Heart right ventricle (tissue), 16 donors: ENCODE data around the gene ADK. TPM values are rescaled to one million over a fixed set of nuclear protein-coding genes. Genes with fewer than 3 reads are reported as not detected.
"Not testable (repeated sequence)": the region's sequence is repeated elsewhere in the genome, so short reads cannot be mapped to it uniquely, and the experiment has no call there.

Experiments
- ATAC-seq, 8 donors: fragments of 200-7000 bp; cut with Tn5 transposase; one replicate each; pipeline ENCODE4 v1.9.1; 2020; ENCODE audit warnings: mild to moderate bottlenecking in 8 of 8, moderate library complexity in 8 of 8, moderate number of reproducible peaks in 1 of 8
- DNase-seq, 2 donors: peaks; one replicate each; pipeline ENCODE4 v3.0.0-alpha.2; 2020
- H3K27ac ChIP-seq, 10 donors: fragments of 200-600 bp; sonication (generic) in 2 of 10; one replicate each; pipeline versions ENCODE4 v1.5.0 to v1.8.0; 2020 to 2022; ENCODE audit warnings: mild to moderate bottlenecking in 3 of 10
- H3K27me3 ChIP-seq, 7 donors: fragments of 200-600 bp; one replicate each; pipeline ENCODE4 v1.8.0; 2021 to 2022; ENCODE audit warnings: mild to moderate bottlenecking in 2 of 7
- H3K36me3 ChIP-seq, 9 donors: fragments of 200-600 bp; sonication (generic) in 1 of 9; one replicate each; pipeline versions ENCODE4 v1.5.0 to v1.8.0; 2020 to 2022; ENCODE audit warnings: mild to moderate bottlenecking in 2 of 9
- H3K4me1 ChIP-seq, 9 donors: fragments of 200-600 bp; sonication (generic) in 1 of 9; one replicate each; pipeline versions ENCODE4 v1.5.0 to v1.8.0; 2020 to 2022; ENCODE audit warnings: mild to moderate bottlenecking in 4 of 9
- H3K4me3 ChIP-seq, 10 donors: fragments of 200-600 bp; sonication (generic) in 2 of 10; one replicate each; pipeline versions ENCODE4 v1.5.0 to v1.8.0; 2020 to 2022; ENCODE audit warnings: mild to moderate bottlenecking in 7 of 10, moderate library complexity in 2 of 10
- H3K9me3 ChIP-seq, 11 donors: fragments of 200-600 bp in 10 of 11; sonication (generic) in 2 of 11; one replicate each; pipeline versions ENCODE4 v1.5.0 to v1.8.0; 2013 to 2022; ENCODE audit warnings: mild to moderate bottlenecking in 2 of 11, control low read depth in 1 of 11, moderate library complexity in 1 of 11
- CTCF ChIP-seq, 9 donors: fragments of 200-600 bp; sonication (generic) in 2 of 9; IDR thresholded peaks; one replicate each; pipeline versions ENCODE4 v1.5.0 to v1.8.0; 2021 to 2022; ENCODE audit warnings: antibody characterized with exemption in 9 of 9, mild to moderate bottlenecking in 5 of 9, moderate library complexity in 1 of 9
- WGBS, 2 donors: extraction: QIAGEN DNeasy Blood & Tissue Kit; methylation state at CpG; one replicate each; pipeline ENCODE4 v1.1.7; 2013; ENCODE audit warnings: inconsistent platforms in 1 of 2; 5-methylcytosine and 5-hydroxymethylcytosine counted together
- intact Hi-C, 10 donors: fragments of 100-400 bp; cut with DNase I; formaldehyde crosslinking; loops; one replicate each; pipeline versions ENCODE4 v1.11.1 to v1.14.2; 2022
- polyA plus RNA-seq, 2 donors: library from polyadenylated mRNA; stranded (reverse); fragments of 200-250 nt; gene quantifications; one replicate each; pipeline ENCODE4 v1.2.3, GENCODE V29; 2013
- total RNA-seq, 10 donors: library from RNA; stranded (reverse); fragmentation: NEBNext Ultra II Directional in 3 of 10; extraction: Animal tissue kit (Norgen Biotek cat#: 25700) in 3 of 10; gene quantifications; one replicate each; pipeline versions ENCODE4 v1.2.1 to v1.2.4, GENCODE V29; 2021 to 2023
- donor health status: Arrhythmogenic right ventricular cardiomyopathy.
- donor health status: ischemic (EF 13 %, LVEDD 7.1; RV severe dilation, severe dysfunction).
- donor health status: healthy with polysubstance abuse.
- donor health status: DM: no; HTN: yes; CAD: no.
- donor health status: DM: no; HTN: no; CAD: no.
- donor health status: ischemic (EF 25% LVEDD 6.9; RV normal size, moderate dysfunction).
- donor health status: ischemic (EF 25% LVEDD 5.7; RV mildly dilated, moderate dysfunction).
- donor health status: healthy.
- donor health status: DM: yes; HTN: yes; CAD: no.
- donor health status: Ischemic cardiomyopathy.
- donor health status: ischemic (EF 35%, LVEDD 5.7; RV mildly dilated, moderate dysfunction).
- donor health status: nonischemic (EF 11% LVEDD 7.7; RV severe dilation, severe dysfunction).
- donor health status: DM: yes; HTN: yes; CAD: no.
- donor health status: PGD.
- donor health status: ischemic (EF 29% LVEDD 5.4; RV normal size, mild dysfunction).
- donor health status: nonischemic (EF 23%, LVEDD 6.1; RV moderate dilation, normal function).

The ADK gene
- total and polyA plus RNA-seq, 12 donors, result 13.0 to 50.0 (median 39.1) TPM

- Histone ChIP-seq H3K9me3 (no peaks in the 10 kb centered on the region), H3K27ac (no peak overlapping the region), H3K27me3 (no peaks in the 10 kb centered on the region), H3K4me1 (no peaks in the 10 kb centered on the region), H3K4me3 (no peak overlapping the region), H3K36me3 (no peaks in the 10 kb centered on the region)
- DNase-seq, result no peak
- TF ChIP-seq CTCF (IDR thresholded peaks at IDR 0.05), result no peak
- 90 to 98% methylated on average over 1 of the region's 1 CpG for WGBS, 2 donors
- ATAC-seq, result no peak
- intact Hi-C loops, result no loop called here
Measured at GRCh38 chr10:74451127-74451829, 300.3 kb downstream of the ADK start.

- WGBS, 2 donors, result 93 to 100% methylated on average over 1 of the region's 1 CpG
- DNase-seq, result no peak
- TF ChIP-seq CTCF (IDR thresholded peaks at IDR 0.05), result no peak
- Histone ChIP-seq H3K36me3 (no peaks in the 10 kb centered on the region), H3K9me3 (peaks cover 0 to 8% (median 0%) of the 10 kb centered on the region in 11 donors), H3K27ac (no peak overlapping the region), H3K4me3 (no peak overlapping the region), H3K27me3 (no peaks in the 10 kb centered on the region), H3K4me1 (no peaks in the 10 kb centered on the region)
- no peak for ATAC-seq
- intact Hi-C loops, result no loop called here
Measured at GRCh38 chr10:74453169-74453568, 302.1 kb downstream of the ADK start.

GRCh38 chr10:74457478-74457877, 306.5 kb downstream of the ADK start:
- H3K27me3 ChIP-seq, intact Hi-C loops: not testable (repeated sequence)
- WGBS, 2 donors, result 98 to 100% methylated on average over 1 of the region's 1 CpG

GRCh38 chr10:74460812-74461211, 309.8 kb downstream of the ADK start:
- TF ChIP-seq CTCF (IDR thresholded peaks at IDR 0.05), result no peak
- ATAC-seq (peak in 1 of 8 donors; percentile 33), DNase-seq (no peak)
- Histone ChIP-seq H3K4me3 (no peak overlapping the region), H3K36me3 (no peaks in the 10 kb centered on the region), H3K27me3 (no peaks in the 10 kb centered on the region), H3K4me1 (peaks cover 0 to 15% (median 4%) of the 10 kb centered on the region in 9 donors), H3K9me3 (peaks cover 0 to 8% (median 0%) of the 10 kb centered on the region in 11 donors), H3K27ac (no peak overlapping the region)
- intact Hi-C loops, result no loop called here
- WGBS, 2 donors, result 46 to 64% methylated on average over 1 of the region's 1 CpG

More at GRCh38 chr10:74457478-74457877, 306.5 kb downstream of the ADK start:
- H3K27ac ChIP-seq, H3K4me3 ChIP-seq, DNase-seq, H3K36me3 ChIP-seq, H3K9me3 ChIP-seq, ATAC-seq: not testable (repeated sequence)
- H3K4me1 ChIP-seq, result peaks cover 0 to 15% (median 4%) of the 10 kb centered on the region in 9 donors

- no peak overlapping the region for H3K27ac ChIP-seq
- no peaks in the 10 kb centered on the region for H3K27me3 ChIP-seq
- ATAC-seq, result no peak
- H3K36me3 ChIP-seq, result no peaks in the 10 kb centered on the region
- H3K4me1 ChIP-seq, result no peaks in the 10 kb centered on the region
- H3K9me3 ChIP-seq, result no peaks in the 10 kb centered on the region
- H3K4me3 ChIP-seq, result no peak overlapping the region
- intact Hi-C loops, result no loop called here
- TF ChIP-seq CTCF (IDR thresholded peaks at IDR 0.05), result no peak
- no peak for DNase-seq
- 96 to 98% methylated on average over 7 of the region's 7 CpGs for WGBS, 2 donors
Measured at GRCh38 chr10:74474022-74474713, 323.1 kb downstream of the ADK start.

- DNase-seq, H3K27me3 ChIP-seq, H3K4me1 ChIP-seq, H3K4me3 ChIP-seq, H3K27ac ChIP-seq, H3K9me3 ChIP-seq, intact Hi-C loops, H3K36me3 ChIP-seq, ATAC-seq: not testable (repeated sequence)
- WGBS, 2 donors, result 94 to 96% methylated on average over 10 of the region's 10 CpGs
Measured at GRCh38 chr10:74476162-74476706, 325.2 kb downstream of the ADK start.
